ENCODE measurements around the gene FRG2C.
"Not testable (repeated sequence)": the region's sequence is repeated elsewhere in the genome, so short reads cannot be mapped to it uniquely, and the experiment has no call there.

Gene FRG2C

DNA sequence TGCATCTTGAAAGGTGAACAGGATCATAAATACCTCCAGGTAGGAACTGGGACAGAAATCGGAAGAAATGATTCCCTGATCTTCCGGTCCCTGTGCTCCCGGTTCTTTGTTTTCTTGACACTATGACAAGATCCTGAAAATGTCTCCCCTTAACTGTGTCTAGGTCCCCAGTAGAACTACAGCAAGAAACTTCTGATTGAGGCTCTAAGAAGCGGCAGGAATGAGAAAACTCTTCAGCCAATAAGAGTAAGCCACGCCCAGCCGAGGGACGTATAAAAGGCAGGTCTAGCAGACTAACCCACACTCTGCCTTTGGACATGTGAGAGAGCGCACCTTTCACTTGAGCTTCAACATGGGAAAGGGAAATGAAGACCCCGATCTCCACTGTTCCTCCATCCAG is at the start of gene FRG2C:
FRG2C (plus strand) TSS at position 301 of the 400 bp plus-strand sequence; CDS start at position 353, 52 bp downstream.
- ATAC-seq, H3K4me3 Mint-ChIP-seq, H3K9me3 Mint-ChIP-seq, H3K4me1 Mint-ChIP-seq, H3K27ac Mint-ChIP-seq, H3K36me3 Mint-ChIP-seq: not testable (repeated sequence)
- peaks cover 27% of the 10 kb centered on the region for H3K27me3 Mint-ChIP-seq

DNA sequence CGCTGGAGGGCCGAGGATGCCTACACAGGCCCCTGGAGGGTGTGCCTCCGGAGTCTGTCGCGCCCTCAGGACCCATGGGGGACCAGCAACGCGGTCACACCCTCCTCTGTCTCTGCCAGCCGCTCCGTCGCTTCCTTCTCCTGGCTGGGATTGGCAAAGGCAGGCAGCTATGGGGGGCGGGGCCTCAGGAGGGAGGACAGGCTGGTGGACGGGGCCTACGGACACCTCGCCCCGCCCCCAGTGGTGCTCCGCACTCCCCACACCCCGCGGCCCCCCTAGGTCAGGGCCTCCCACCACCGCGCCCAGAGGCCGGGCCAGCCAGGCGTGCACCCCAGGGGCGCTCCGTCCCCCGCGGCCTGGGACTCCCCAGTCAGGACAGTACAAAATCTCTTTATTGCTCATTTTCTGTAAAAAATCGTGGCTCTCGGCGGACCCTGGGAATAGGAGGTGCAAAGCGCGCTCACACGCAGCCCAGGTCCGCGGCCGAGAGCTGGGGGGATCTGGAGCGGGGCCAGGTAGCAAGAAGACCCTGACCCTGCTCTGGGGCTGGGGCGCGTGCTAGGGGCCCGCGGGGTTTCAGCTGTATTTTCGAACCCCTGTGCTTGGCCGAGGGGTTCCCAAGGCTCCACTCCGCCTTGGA is 45.3 kb upstream of the FRG2C start:
- H3K27me3 Mint-ChIP-seq: peaks cover 37% of the 10 kb centered on the region
- H3K27ac Mint-ChIP-seq, H3K4me3 Mint-ChIP-seq: not testable (repeated sequence)

DNA sequence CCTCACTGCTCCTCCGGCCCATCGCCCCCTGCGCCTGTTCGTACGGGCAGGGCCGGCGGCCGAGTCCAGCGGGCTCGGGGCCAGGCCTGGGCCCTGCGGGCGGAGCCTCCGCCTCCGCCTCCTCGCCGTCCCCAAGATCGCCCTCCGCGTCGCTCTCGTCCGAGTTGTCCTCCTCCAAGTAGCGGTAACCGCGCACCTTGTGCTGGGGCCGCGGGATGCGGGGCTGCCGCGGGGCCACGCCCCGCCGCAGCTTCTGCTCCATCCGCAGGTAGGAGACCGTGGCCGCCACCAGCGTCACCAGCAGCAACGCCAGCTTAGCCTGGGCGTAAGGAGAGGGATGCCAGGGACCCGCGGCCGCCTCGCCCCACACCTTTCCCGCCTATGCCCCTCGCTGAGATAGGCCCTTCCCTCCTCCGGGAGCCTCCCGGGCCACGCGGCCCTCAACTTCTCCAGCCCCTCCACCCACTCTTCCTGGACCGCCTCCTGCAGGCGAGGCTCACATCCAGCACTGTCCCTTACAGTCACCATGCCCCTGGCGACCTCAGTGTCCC is 44.6 kb upstream of the FRG2C start:
- not testable (repeated sequence) for H3K4me3 Mint-ChIP-seq, H3K9me3 Mint-ChIP-seq, H3K27ac Mint-ChIP-seq, H3K36me3 Mint-ChIP-seq, ATAC-seq, H3K4me1 Mint-ChIP-seq
- peaks cover 37% of the 10 kb centered on the region for H3K27me3 Mint-ChIP-seq

More for the DNA sequence above, 45.3 kb upstream of the FRG2C start:
- not testable (repeated sequence) for H3K4me1 Mint-ChIP-seq, H3K9me3 Mint-ChIP-seq, ATAC-seq, H3K36me3 Mint-ChIP-seq

DNA sequence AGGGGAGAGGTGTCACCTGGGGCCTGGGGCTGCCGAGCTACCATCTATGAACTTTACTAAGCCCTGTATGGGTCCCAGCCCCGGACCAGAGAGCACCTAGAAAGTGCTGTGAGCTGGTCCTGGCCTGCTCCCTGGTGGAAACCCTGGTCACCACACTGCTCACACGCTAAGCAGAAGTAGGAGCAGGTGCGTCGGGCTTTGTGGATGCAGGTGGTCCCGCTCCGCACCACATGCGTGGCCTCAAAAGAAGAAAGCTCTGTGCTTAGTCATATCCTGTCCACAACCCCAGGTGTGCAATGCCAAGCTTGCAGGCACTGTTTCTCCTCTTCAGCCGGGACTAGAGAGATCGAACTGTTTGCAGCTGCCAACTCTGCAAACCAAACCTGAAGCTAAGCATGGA is 42.4 kb upstream of the FRG2C start:
- not testable (repeated sequence) for ATAC-seq, H3K27ac Mint-ChIP-seq, H3K9me3 Mint-ChIP-seq, H3K36me3 Mint-ChIP-seq, H3K4me3 Mint-ChIP-seq, H3K4me1 Mint-ChIP-seq
- H3K27me3 Mint-ChIP-seq: peaks cover 37% of the 10 kb centered on the region

DNA sequence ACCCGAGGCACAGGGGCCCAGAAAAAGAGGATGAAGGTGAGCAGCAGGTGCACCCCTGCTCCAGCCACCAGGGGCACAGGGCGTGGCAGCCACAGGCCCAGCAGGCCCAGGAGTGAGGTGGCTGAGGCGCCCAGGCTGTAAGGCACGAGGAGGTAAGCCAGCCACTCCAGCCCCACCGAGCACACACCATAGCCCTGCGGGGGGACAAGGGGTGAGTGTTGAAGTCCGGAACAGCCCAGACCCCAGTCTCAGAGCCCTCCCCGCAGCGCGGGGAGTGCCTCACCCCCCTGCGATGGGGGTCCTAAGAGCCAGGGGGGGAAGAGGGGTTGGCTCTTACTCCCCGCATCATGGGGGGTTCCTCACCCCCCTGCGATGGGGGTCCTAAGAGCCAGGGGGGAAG is 40.5 kb upstream of the FRG2C start:
- not testable (repeated sequence) for H3K36me3 Mint-ChIP-seq, H3K4me1 Mint-ChIP-seq, H3K27ac Mint-ChIP-seq, ATAC-seq, H3K4me3 Mint-ChIP-seq, H3K9me3 Mint-ChIP-seq
- peaks cover 28% of the 10 kb centered on the region for H3K27me3 Mint-ChIP-seq

DNA sequence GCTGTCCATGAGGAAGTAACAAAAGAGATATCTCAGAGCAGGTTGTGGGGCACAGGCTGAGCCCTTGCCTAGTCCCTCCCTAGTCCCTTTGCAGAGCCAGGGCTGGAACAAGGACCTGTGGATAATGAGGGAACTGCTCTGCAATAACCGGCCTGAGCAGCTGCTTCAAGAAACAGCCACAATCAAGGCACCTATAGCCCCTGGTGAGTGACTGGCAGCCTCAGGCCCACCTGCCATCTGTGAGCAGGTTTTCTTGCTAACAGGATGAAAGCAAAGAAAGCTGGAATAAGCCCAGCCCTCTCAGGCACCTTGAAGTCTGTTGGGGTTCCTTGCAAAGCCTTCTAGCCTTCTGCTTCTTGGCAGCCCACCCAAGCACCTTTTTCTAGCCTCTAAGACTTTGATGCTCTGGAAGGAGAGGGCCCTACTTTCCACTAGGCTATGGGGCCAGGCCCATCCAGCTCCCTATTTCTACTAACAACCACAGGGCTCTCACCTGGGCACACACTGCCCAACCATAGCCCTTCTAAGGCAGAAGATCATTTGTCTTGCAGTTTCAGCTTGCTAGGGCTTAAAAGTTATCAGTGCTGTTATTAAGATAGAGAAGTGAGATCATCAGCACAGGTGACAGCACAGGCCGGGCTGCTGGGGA is 33.1 kb upstream of the FRG2C start:
- H3K9me3 Mint-ChIP-seq, H3K36me3 Mint-ChIP-seq, H3K4me3 Mint-ChIP-seq, H3K27ac Mint-ChIP-seq, ATAC-seq, H3K4me1 Mint-ChIP-seq: not testable (repeated sequence)
- peaks cover 13% of the 10 kb centered on the region for H3K27me3 Mint-ChIP-seq

DNA sequence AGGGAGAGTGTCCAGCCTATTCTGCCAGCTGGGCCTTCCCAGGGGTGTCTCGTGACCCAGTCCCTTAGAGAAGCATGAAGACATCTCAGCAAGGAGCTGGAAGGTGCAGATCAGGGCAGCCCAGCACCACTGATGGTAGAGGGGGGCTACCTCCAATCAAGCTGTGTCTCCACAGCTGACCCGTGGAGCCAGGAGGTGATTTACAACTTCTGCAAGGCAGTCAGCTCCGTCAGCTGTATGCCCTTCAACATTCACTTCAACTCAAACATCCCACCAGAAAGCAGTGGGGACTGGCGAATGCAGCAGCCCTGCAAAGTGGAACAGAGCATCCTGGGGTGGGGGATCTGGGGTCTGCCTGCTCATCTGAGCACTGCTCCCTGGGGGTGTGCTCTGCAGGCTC is 32.6 kb upstream of the FRG2C start:
- H3K4me1 Mint-ChIP-seq: no peaks in the 10 kb centered on the region
- ATAC-seq: no peak
- no peak overlapping the region for H3K4me3 Mint-ChIP-seq
- H3K27me3 Mint-ChIP-seq: peaks cover 13% of the 10 kb centered on the region
- H3K9me3 Mint-ChIP-seq: no peaks in the 10 kb centered on the region
- no peaks in the 10 kb centered on the region for H3K36me3 Mint-ChIP-seq
- H3K27ac Mint-ChIP-seq: no peak overlapping the region

DNA sequence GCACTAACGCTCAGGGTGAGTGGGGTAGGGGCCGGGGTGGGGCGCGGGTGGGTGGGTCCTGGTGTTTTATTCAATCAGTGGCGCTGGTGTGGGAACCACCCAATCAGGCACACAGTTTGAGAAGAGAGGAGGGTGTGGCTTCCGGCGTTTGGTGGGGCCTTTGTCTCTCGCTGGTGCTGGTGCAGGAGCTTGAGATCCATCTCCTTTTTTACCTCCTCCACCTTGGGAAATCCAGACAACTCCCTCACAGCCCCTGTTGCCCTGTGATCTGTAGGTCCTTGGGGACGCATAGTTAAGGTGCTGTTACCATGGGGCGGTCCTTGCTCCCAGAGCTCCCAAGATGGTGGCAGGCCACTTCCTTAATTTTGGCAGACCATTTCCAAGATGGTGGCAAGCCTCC is 25.2 kb upstream of the FRG2C start:
- peaks cover 36% of the 10 kb centered on the region for H3K27me3 Mint-ChIP-seq

DNA sequence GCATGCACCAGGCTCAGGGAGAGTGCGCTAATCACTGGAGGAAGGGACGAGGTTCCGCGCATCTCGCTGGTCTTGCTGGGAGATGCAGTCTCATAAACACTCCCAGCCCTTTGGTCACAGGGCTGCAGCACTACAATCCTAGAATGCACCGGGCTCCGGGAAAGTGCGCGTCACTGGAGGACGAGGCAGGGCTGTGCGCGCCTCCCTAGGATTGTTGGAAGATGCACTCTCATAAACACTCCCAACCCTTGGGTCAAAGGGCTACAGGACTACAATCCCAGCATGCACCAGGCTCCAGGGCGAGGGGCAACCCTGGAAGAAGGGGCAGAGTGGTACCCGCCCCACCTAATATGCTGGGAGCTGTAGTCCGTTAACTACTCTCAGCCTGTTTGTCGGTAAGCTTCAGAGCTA is 23.0 kb upstream of the FRG2C start:
- not testable (repeated sequence) for H3K9me3 Mint-ChIP-seq, H3K4me1 Mint-ChIP-seq, H3K36me3 Mint-ChIP-seq, H3K27ac Mint-ChIP-seq, ATAC-seq
- peaks cover 27% of the 10 kb centered on the region for H3K27me3 Mint-ChIP-seq
- H3K4me3 Mint-ChIP-seq: peak overlapping the region; percentile 77

More for the DNA sequence above, 25.2 kb upstream of the FRG2C start:
- H3K4me3 Mint-ChIP-seq, H3K36me3 Mint-ChIP-seq, ATAC-seq, H3K27ac Mint-ChIP-seq, H3K4me1 Mint-ChIP-seq, H3K9me3 Mint-ChIP-seq: not testable (repeated sequence)

DNA sequence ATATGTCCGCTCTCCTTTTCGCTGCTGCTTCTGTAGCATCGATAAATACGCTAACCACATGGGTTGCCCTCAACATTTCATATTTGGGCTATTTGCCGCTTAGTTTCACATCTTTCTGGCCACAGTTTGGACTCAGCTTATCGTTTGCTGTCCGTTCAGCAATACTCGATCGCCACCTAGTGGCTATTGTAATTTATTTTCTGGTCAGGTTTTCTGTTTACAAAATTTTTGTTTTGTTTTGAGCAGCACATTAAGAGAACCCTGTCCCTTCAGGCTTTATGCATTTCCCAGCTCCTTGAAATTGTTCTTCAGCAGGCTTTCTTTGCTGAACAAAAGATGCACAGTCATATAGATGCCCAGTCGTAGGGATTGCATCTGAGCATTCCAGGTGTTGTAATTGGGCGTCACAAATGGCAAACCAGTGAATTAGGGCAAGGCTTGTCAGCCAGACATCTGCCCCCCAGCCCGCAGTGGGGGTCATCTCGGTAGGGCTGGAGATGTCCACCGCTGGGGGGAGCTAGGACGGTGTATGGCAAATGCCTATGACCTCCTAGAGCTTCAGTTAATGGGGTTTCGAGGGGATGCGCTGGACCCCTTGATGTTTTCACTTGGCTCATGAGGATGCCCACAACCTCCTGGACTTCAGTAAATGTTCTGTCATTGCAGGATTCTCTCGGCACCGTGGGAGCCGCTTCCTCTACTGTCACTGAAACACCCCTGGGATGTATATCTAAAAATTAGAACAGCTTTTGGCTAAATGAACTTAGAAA is 20.9 kb upstream of the FRG2C start:
- H3K36me3 Mint-ChIP-seq, H3K27ac Mint-ChIP-seq, ATAC-seq, H3K4me1 Mint-ChIP-seq, H3K9me3 Mint-ChIP-seq, H3K4me3 Mint-ChIP-seq: not testable (repeated sequence)
- H3K27me3 Mint-ChIP-seq: peaks cover 19% of the 10 kb centered on the region

DNA sequence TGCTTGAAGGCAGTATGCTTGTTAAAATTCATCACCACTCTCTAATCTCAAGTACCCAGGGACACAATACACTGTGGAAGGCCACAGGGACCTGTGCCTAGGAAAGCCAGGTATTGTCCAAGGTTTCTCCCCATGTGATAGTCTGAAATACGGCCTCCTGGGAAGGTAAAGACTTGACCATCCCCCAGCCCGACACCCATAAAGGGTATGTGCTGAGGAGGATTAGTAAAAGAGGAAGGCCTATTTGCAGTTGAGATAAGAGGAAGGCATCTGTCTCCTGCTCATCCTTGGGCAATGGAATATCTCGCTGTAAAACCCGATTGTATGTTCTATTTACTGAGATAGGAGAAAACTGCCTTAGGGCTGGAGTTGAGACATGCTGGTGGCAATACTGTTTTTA is 18.6 kb upstream of the FRG2C start:
- not testable (repeated sequence) for H3K27me3 Mint-ChIP-seq, ATAC-seq, H3K4me1 Mint-ChIP-seq, H3K36me3 Mint-ChIP-seq, H3K27ac Mint-ChIP-seq, H3K4me3 Mint-ChIP-seq, H3K9me3 Mint-ChIP-seq

DNA sequence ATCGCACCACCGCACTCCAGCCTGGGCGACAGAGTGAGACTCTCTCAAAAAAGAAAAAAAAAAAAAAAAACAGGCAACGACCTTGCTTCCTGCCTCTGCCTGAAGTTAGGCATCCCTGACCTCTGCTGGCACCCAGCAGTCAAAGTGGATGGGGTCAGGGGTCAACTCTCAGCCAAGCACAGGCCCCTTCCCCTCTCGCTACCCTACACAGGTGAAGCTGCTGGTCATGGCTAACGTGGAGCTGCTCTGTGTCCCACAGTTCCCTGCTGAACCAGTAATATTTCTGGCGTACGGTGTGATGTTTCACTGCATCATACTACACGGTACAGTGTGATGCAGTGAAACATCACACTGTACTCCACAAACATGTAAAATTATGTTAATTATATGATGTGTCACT is 13.9 kb upstream of the FRG2C start:
- H3K4me3 Mint-ChIP-seq: no peak overlapping the region
- H3K27me3 Mint-ChIP-seq: no peaks in the 10 kb centered on the region
- H3K4me1 Mint-ChIP-seq: no peaks in the 10 kb centered on the region
- no peaks in the 10 kb centered on the region for H3K9me3 Mint-ChIP-seq
- no peaks in the 10 kb centered on the region for H3K36me3 Mint-ChIP-seq
- H3K27ac Mint-ChIP-seq: no peak overlapping the region
- no peak for ATAC-seq

DNA sequence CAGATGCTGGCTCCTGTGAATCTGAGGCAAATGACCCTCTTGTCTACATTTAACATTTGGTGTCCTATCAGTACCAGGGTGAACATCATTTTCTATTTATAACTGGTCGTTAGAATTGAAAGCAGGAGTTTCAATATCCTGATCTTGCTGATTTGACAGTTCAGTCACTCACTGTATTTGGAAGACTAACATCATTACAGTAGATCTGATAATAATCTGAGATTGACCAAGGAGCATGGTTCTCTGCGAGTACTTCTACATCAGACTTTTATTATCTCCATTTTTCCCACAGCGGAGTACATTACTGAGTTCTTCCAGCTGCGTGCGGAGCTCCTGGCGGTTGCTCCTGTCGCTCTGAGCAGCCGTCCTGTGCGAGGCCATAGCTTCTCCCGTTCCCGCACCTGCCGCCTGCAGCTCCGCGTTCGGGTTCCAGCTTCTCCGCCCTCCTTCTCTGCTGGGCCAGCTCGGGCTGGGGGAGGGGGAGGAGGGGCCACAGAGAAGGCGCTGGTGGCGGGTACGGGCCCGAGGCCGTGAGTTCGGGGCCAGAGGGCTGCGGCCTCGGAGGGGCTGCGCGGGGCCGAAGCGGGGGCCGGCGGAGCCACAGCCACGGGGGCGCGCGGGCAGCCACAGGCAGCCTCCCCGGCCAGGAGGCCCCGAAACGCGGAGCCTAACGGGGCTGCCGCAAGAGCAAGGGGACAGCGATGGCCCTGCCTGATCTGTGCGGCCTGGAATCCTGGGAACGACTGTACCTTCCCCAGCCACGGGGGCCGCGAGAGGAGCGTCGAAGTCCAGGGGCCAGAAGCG is 8.8 kb upstream of the FRG2C start:
- not testable (repeated sequence) for H3K27me3 Mint-ChIP-seq, H3K4me1 Mint-ChIP-seq, H3K9me3 Mint-ChIP-seq, H3K27ac Mint-ChIP-seq, H3K36me3 Mint-ChIP-seq, ATAC-seq, H3K4me3 Mint-ChIP-seq

DNA sequence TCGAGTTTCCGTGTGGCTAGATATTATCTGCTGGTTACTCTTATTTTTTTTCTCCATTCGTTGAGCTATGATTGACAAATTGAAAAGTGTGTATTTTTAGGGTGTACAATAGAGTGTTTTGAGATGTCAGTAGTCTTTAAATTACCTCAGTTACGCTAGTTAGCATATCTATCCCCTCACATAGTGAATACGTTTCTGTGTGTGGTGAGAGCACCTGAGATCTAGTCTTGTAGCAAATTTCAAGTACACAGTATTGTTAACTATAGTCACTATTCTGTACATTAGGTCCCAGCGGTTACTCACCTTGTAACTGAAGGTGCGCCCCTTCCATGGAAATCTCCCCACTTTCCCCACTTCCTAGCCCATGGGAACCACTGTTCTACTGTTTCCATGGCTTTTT is 8.2 kb upstream of the FRG2C start:
- H3K27ac Mint-ChIP-seq, ATAC-seq, H3K9me3 Mint-ChIP-seq, H3K4me3 Mint-ChIP-seq, H3K36me3 Mint-ChIP-seq, H3K4me1 Mint-ChIP-seq: not testable (repeated sequence)
- H3K27me3 Mint-ChIP-seq: peaks cover 16% of the 10 kb centered on the region

Data from stimulated activated memory B cell treated with anti-CD40 and anti-IgM and Interleukin-4, amounts not matched to agents 10 μg/mL and 1 μg/mL and 100 μg/mL, for 72 hours (primary cell).